HG02642 (cell line): ENCODE data around the gene IQSEC3.
"Not testable (repeated sequence)": the region's sequence is repeated elsewhere in the genome, so short reads cannot be mapped to it uniquely, and the experiment has no call there.

Source experiments
- ATAC-seq: cut with Tn5 transposase; IDR thresholded peaks from one replicate; pipeline ENCODE4 v1.9.1; 2021; ENCODE audit warnings: mild to moderate bottlenecking; ENCODE audit not compliant: unreplicated experiment, poor library complexity

Gene IQSEC3

DNA sequence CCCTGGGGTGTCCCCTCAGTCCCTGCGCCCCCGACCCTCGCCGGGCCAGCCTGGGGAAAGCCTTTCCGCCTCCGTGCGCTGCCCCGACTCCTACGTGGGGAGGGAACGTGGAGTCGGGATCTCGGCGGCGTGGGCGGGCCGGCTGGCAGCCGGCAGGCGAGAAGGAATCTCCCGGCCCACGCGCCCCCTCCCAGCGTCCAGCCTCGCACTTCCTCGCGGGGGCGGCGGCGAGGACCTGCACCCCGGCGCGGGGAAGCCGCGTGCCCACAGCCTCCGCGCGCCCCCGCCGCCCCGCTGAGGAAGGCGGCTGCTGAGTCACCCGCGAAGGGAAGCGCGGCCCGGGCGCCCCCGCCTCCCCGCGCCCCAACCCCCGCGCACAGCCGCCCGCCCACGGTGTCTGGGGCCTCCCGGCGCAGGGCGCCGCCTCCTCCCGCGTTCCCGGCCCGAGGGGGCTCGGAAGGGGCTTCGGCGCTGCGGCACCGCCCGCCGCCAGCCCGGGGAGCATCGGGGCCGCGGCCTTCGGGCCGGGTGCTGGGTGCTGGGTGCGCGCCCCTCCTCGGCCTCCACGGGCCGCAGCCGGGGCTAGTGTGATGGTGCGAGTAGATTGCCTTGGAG is 11.3 kb downstream of the IQSEC3 start:
- not testable (repeated sequence) for ATAC-seq

- ATAC-seq, result no peak
Measured at GRCh38 chr12:78981-79380, 12.4 kb downstream of the IQSEC3 start.

- no peak for ATAC-seq
Measured at GRCh38 chr12:80681-81190, 14.2 kb downstream of the IQSEC3 start.

- ATAC-seq, result no peak
Measured at GRCh38 chr12:82740-83139, 16.2 kb downstream of the IQSEC3 start.

DNA sequence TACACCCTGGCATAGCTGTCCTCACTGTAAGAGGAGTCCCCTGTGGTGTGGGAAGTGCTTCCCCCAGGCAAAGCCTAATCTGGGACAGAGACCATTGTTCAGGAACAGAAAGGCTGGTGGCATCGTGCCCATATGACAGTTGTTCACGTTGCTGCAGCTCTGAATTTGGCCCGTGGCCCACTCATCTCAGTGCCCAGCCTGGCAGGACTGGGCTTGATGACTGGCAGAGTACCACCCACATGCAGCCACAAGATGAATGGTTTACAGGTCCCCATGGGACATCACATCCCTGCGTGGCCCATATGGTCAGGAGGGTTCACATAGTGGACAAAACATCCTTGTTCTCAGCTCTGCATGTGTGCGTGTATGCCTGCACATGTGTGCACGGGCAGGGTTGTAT is 17.5 kb downstream of the IQSEC3 start:
- ATAC-seq, result no peak

GRCh38 chr12:85191-85666 is 18.7 kb downstream of the IQSEC3 start:
- no peak for ATAC-seq

DNA sequence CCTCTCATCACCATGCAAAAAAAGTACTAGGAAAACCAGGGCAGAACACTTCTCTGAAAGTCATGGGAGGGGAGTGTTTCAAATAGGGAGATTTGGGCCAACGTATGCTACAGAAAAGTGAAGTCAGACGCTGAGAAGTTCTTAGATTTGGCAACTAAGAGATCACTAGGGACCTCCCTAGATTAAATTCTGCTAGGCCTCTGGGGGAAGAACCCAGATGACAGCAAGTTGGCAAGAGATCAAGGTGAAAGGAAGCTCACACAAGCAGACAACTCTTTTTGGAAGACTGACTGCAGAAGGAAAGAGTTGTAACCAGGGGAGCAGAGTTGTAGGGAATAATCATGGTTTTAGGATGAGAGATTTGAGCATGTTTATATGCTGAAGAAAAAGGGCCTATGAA is 20.7 kb downstream of the IQSEC3 start:
- no peak for ATAC-seq

DNA sequence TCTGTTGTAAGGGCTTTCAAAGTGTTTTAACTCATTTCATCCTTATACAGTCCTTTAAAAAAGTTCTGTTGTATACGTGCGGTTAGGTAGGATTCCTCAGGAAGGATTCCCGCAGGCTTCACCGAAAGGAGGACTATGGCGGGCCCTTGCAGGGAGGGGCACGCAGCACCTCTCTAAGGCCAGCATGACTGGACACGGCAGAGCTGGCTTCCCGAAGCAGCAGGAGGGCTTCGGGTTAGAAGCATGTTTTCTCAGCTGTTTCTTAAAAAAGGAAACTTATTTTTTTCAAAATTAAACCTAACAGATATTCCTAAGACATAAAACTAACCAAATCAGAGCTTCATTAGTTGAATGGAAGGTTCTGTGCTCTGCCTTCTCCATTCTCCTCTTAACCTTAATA is 21.3 kb downstream of the IQSEC3 start:
- no peak for ATAC-seq

DNA sequence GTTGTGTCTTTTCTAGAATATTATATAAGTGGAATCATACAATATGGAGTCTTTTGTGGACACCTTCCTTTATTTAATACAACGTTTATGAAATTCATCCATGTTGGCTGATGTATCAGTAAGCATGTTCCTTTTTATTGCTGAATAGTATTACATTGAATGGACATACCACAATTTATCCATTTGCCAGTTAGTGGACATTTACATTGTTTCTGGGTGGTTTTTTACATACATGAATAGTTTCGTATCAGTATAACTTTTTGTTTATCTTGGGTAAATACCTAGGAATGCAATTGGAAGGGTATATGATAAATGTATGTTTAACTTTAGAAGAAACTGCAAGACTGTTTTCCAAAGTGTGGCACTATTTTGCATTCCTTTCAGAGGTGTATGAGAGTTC is 23.1 kb downstream of the IQSEC3 start:
- ATAC-seq, result no peak

DNA sequence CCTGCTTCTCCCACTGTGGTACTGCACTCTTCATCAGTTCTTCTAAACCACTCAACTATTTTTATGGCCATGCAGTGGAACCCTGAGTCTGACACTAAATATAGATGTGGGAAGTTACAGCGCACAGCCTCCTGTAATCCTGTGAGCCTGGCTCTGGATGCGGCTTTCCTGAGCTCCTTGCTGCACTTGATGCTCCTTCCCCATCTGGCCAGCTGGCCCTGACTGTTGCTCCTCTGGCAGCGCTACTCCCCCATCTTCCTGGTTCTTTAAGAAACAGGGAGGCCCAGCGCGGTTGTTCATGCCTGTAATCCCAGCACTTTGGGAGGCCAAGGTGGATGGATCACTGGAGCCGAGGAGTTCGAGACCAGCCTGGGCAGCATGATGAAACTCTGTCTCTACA is 24.6 kb downstream of the IQSEC3 start:
- ATAC-seq, result no peak

GRCh38 chr12:93266-94005 is 26.9 kb downstream of the IQSEC3 start:
- ATAC-seq, result no peak

- ATAC-seq, result no peak
Measured at GRCh38 chr12:96543-96942, 30.0 kb downstream of the IQSEC3 start.

DNA sequence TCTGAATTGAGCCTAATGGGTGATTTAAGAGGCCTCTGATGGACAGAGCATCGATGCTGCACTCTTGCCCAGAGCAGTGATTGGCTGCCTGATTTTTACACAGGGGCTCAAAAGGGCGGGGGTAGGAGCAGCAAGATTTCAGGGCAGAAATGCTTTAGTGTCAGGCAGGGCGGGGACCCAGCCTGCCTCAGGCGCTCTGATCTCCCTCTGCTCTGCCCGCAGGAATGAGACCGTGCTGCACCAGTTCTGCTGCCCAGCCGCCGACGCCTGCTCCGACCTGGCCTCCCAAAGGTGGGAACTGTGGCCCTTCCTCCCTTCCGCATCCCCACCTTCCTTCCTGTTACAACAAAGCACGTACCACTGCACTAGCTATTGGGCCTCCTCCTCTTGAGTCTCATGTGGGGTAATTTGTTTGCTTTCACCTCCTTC is 32.4 kb downstream of the IQSEC3 start:
- ATAC-seq, result no peak

DNA sequence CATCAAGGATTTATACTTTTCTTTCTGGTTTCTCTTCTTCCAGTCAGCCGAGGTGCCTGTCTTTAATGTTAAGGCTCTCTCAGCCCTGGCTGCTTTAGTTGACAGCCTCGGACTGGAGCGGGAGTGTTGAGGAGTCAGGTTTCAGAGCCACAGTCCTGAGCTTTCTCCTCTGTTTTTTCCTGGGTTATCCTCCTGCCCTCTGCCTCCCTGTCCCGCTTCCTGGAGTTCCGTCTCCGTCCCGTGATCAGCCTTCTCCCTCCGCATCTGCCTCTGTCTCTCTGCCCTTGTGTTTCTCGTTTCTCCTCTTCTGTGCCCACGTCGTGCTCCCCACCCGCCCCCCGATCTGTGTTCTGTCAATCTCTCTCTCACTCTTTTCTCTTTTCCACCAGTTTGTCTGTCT is 33.0 kb downstream of the IQSEC3 start:
- no peak for ATAC-seq

GRCh38 chr12:101969-102878 is 35.7 kb downstream of the IQSEC3 start:
- ATAC-seq, result no peak

DNA sequence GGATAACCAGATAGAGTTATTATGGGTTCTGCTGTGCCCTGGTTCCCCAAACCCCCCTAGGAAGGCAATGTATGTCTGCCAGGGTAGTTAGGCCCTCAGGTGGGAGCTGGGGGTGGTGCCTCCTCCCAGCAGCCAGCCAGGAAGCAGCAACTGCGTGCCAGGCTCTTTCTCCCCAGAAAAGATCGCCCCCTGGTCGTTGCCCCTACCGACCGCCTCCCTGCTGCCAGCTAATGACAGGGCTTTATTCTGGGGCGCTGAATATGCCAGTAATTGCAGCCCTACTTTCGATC is 36.3 kb downstream of the IQSEC3 start:
- no peak for ATAC-seq

GRCh38 chr12:103169-103981 is 36.8 kb downstream of the IQSEC3 start:
- ATAC-seq, result no peak

DNA sequence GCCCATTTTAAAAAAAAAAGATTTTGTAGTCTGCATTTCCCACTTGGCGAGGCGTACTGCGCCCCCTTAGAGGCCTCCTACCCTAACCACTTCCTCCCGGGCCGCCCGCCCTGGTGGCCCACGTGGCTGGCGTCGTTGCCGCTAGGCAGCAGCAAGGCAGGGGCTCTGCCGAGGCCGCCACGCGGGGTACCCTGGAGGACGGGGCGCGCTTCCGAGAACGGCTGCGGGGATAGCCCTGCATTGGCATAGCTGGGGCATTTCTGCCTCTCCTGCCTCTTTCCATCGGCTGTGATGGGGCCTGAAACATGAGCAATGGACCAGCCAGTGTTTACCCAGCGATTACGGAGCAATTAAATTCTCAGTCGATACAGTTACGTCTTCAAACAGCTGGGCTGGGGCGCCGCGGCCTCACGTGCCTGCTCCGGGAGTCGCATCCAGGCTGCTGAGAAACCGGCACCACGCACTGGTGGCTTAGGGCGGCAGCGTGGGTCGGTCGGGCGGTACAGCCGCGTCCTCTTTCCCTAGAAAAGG is 38.0 kb downstream of the IQSEC3 start:
- ATAC-seq, result no peak

- no peak for ATAC-seq
Measured at GRCh38 chr12:105696-106095, 39.1 kb downstream of the IQSEC3 start.

- ATAC-seq, result peak; percentile 91
Measured at GRCh38 chr12:106118-106591, 39.6 kb downstream of the IQSEC3 start.
